PC-3 (cell line): ENCODE data around the gene SEC14L1. TPM values are rescaled to one million over a fixed set of nuclear protein-coding genes. Genes with fewer than 3 reads are reported as not detected.

Experiments
- ATAC-seq: fragments of 200-7000 bp; cut with Tn5 transposase; 2 replicates; pipeline ENCODE4 v1.9.1; 2020; ENCODE audit warnings: mild to moderate bottlenecking, moderate library complexity
- BruUV-seq: library from RNA; stranded (reverse); fragments of 400-500 nt; replicated peaks from 2 replicates; lab custom pipeline; 2021; lab: Mats Ljungman, UMichigan
- CTCF ChIA-PET: fragments of 300-600 bp; sonication (Branson Sonifier 250); formaldehyde crosslinking; loops from one replicate; lab custom pipeline; 2022; ENCODE audit warnings: antibody characterized with exemption; lab: Charles Lee
- POLR2A ChIA-PET: fragments of 300-600 bp; sonication (Branson Sonifier 250); formaldehyde crosslinking; loops from one replicate; lab custom pipeline; 2022; ENCODE audit warnings: antibody characterized with exemption; ENCODE audit not compliant: unreplicated experiment; lab: Charles Lee
- DNase-seq: peaks from one replicate; pipeline ENCODE4 v3.0.0-alpha.2; 2015
- H2AFZ ChIP-seq: fragments of 300-600 bp; sonication (generic); 2 replicates; pipeline ENCODE4 v1.6.0; 2016; ENCODE audit warnings: antibody characterized with exemption, low read length
- H3F3A ChIP-seq: fragments of 300-600 bp; sonication (generic); one replicate; pipeline ENCODE4 v1.6.0; 2017; ENCODE audit warnings: antibody characterized with exemption, low read length, control low read depth, mild to moderate bottlenecking; ENCODE audit not compliant: unreplicated experiment
- H3K27ac ChIP-seq: fragments of 300-600 bp; sonication (generic); 2 replicates; pipeline ENCODE4 v1.5.1; 2016; ENCODE audit warnings: mild to moderate bottlenecking, low read length
- H3K27me3 ChIP-seq: fragments of 300-600 bp; sonication (generic); 2 replicates; pipeline ENCODE4 v1.6.1; 2016; ENCODE audit warnings: low read length, mixed read lengths
- H3K36me3 ChIP-seq: fragments of 300-600 bp; sonication (generic); 2 replicates; pipeline ENCODE4 v1.6.1; 2016; ENCODE audit warnings: low read depth, mixed run types, low read length, mixed read lengths
- H3K4me1 ChIP-seq: fragments of 300-600 bp; sonication (generic); 2 replicates; pipeline ENCODE4 v1.5.1; 2016; ENCODE audit warnings: low read length; ENCODE audit not compliant: insufficient read depth
- H3K4me2 ChIP-seq: fragments of 300-600 bp; sonication (generic); 2 replicates; pipeline ENCODE4 v1.6.0; 2016; ENCODE audit warnings: low read length
- H3K4me3 ChIP-seq: fragments of 300-600 bp; sonication (generic); 2 replicates; pipeline ENCODE4 v1.5.1; 2016; ENCODE audit warnings: mild to moderate bottlenecking, low read length, mixed read lengths
- H3K79me2 ChIP-seq: fragments of 300-600 bp; sonication (generic); 2 replicates; pipeline ENCODE4 v1.6.1; 2017; ENCODE audit warnings: low read length, mixed read lengths
- H3K9ac ChIP-seq: fragments of 300-600 bp; sonication (generic); 2 replicates; pipeline ENCODE4 v1.6.0; 2016; ENCODE audit warnings: mild to moderate bottlenecking, low read length
- H3K9me2 ChIP-seq: fragments of 300-600 bp; sonication (generic); replicated peaks from 2 replicates; pipeline ENCODE4 v1.6.1; 2016; ENCODE audit warnings: mixed run types, low read length, mixed read lengths
- H3K9me3 ChIP-seq: fragments of 300-600 bp; sonication (generic); 2 replicates; pipeline ENCODE4 v1.6.1; 2016; ENCODE audit warnings: low read length, mixed read lengths
- H4K20me1 ChIP-seq: fragments of 300-600 bp; sonication (generic); 2 replicates; pipeline ENCODE4 v1.6.1; 2016; ENCODE audit warnings: low read length, mixed read lengths
- CTCF ChIP-seq: fragments of 300-600 bp; sonication (generic); conservative IDR thresholded peaks from 2 replicates; pipeline ENCODE4 v1.5.1; 2017; ENCODE audit warnings: antibody characterized with exemption, low read depth, mild to moderate bottlenecking, low read length
- EZH2 ChIP-seq: fragments of 300-600 bp; sonication (generic); IDR thresholded peaks from one replicate; pipeline ENCODE4 v1.6.1; 2017; ENCODE audit warnings: antibody characterized with exemption, mild to moderate bottlenecking, low read length; ENCODE audit not compliant: unreplicated experiment
- EZH2phosphoT487 ChIP-seq: fragments of 300-600 bp; sonication (generic); IDR thresholded peaks from 2 replicates; pipeline ENCODE4 v1.6.1; 2018; ENCODE audit warnings: mild to moderate bottlenecking, antibody characterized with exemption, low read length, borderline replicate concordance
- intact Hi-C: fragments of 100-400 bp; cut with micrococcal nuclease; formaldehyde crosslinking; loops from 2 replicates; pipeline ENCODE4 v1.9.0; 2023
- total RNA-seq: library from RNA; depleted of rRNA; stranded (reverse); fragments of >200 nt; gene quantifications from 2 replicates; pipeline ENCODE4 v1.2.3, GENCODE V29; 2014

SEC14L1 gene
- total RNA-seq, 1 experiment from 2014 or later, result 39.8 TPM

- DNase-seq (no peak), ATAC-seq (no peak)
- ChIA-PET CTCF (interaction anchor here (0.6 kb wide), 1 partner anchor 128 kb away, joined by 3 read pairs; no protein-coding TSS in a partner anchor), POLR2A (no interaction called here)
- BruUV-seq, result no TSS peak
- no peak for TF ChIP-seq EZH2phosphoT487
- TF ChIP-seq CTCF, result no peak
- TF ChIP-seq EZH2, result no peak
- Histone ChIP-seq H3K27me3 (no peaks in the 10 kb centered on the region), H3K9me3 (no peaks in the 10 kb centered on the region), H3K9me2 (no peaks in the 10 kb centered on the region), H3K27ac (no peak overlapping the region), H3K4me2 (no peak overlapping the region), H3K79me2 (no peaks in the 10 kb centered on the region), H2AFZ (no peak overlapping the region), H3F3A (no peaks in the 10 kb centered on the region), H4K20me1 (no peaks in the 10 kb centered on the region), H3K36me3 (peaks cover 75% of the 10 kb centered on the region), H3K9ac (no peak overlapping the region), H3K4me3 (no peak overlapping the region), H3K4me1 (no peaks in the 10 kb centered on the region)
- intact Hi-C loops, result no loop called here
Measured at GRCh38 chr17:77204536-77204935, 63.8 kb downstream of the SEC14L1 start.

DNA sequence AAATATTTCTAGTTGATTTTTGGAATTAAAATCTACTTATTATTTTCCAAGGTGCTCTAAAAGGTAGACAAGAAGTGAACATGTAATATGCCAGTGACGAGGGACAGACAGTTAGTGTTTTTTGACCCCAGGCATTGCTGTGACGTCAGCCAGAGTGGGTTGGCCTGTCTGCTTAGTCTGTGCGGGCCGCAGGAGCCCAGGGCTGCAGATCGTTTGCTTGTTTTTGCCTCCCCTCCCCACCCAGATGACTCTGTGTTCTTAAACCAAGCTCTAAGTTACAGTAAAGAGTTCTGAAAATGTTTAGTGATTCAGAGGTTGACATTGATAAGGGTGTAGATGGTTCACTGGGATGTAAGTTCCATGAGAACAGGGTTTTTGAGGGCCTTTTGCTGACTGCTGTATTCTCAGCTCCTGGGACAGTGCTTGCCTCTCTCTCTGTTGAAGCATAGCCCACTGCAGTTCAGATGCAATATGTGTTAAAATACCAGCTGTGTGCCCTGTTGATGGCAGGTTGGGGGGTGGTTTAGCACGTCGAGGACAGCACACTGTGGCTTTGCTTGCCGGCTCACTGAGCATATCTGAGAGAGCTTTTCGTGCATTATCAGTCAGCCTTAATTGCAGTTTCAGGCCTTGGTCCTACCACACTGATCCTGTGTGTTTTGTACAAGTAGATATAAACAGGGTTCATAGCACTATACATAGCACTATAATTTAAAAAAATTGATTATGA lies 64.8 kb downstream of the SEC14L1 start:
- no TSS peak for BruUV-seq
- no peak overlapping the region for H3K9ac ChIP-seq
- POLR2A ChIA-PET, result no interaction called here

More for the DNA sequence above, 64.8 kb downstream of the SEC14L1 start:
- CTCF ChIA-PET, result no interaction called here
- Histone ChIP-seq H4K20me1 (no peaks in the 10 kb centered on the region), H2AFZ (no peak overlapping the region), H3K4me1 (no peaks in the 10 kb centered on the region), H3F3A (no peaks in the 10 kb centered on the region), H3K4me3 (no peak overlapping the region), H3K9me3 (no peaks in the 10 kb centered on the region), H3K9me2 (no peaks in the 10 kb centered on the region), H3K4me2 (no peak overlapping the region), H3K27ac (no peak overlapping the region), H3K79me2 (no peaks in the 10 kb centered on the region), H3K36me3 (peaks cover 75% of the 10 kb centered on the region), H3K27me3 (no peaks in the 10 kb centered on the region)
- ATAC-seq (no peak), DNase-seq (no peak)
- TF ChIP-seq CTCF (no peak), EZH2 (no peak), EZH2phosphoT487 (no peak)
- intact Hi-C loops, result loop anchor here (5.0 kb wide), 1 partner anchor 118 kb away; no protein-coding TSS in a partner anchor
